GM12878 (cell line): ENCODE results near the gene YAP1.

ENCODE experiments used
- EZH2 ChIP-seq: IDR thresholded peaks from 2 replicates; pipeline ENCODE4 v1.6.1; 2012; ENCODE audit warnings: low read depth, mild to moderate bottlenecking, control low read depth, inconsistent platforms, low read length, borderline replicate concordance; ENCODE audit not compliant: control insufficient read depth
- FOS ChIP-seq: IDR thresholded peaks from 3 replicates; pipeline ENCODE4 v1.6.1; 2011; ENCODE audit warnings: borderline replicate concordance; ENCODE audit not compliant: insufficient read length; ENCODE audit errors: extremely low read depth
- POLR2AphosphoS5 ChIP-seq: IDR thresholded peaks from 2 replicates; pipeline ENCODE4 v1.6.1; 2011; ENCODE audit warnings: mild to moderate bottlenecking, low read length, inconsistent platforms
- SMAD5 ChIP-seq: IDR thresholded peaks from 2 replicates; pipeline ENCODE4 v1.6.1; 2016; ENCODE audit warnings: antibody characterized with exemption, low read depth
- ZNF274 ChIP-seq: IDR thresholded peaks from one replicate; pipeline ENCODE4 v1.8.0; 2011; ENCODE audit not compliant: insufficient read length, insufficient read depth
- TF ChIP-seq, protein P1 (sequence below): IDR thresholded peaks from 2 replicates; pipeline ENCODE4 v1.6.1; 2011; ENCODE audit warnings: low read depth, mild to moderate bottlenecking, low read length, moderate library complexity, borderline replicate concordance; ENCODE audit errors: extremely low read depth
- TF ChIP-seq, protein P2 (sequence below), 3 experiments: IDR thresholded peaks in 2 of 3; conservative IDR thresholded peaks in 1 of 3; 2 replicates each; pipeline ENCODE4 v1.5.1; 2011; ENCODE audit warnings: low read depth in 3 of 3, low read length in 3 of 3, mild to moderate bottlenecking in 3 of 3, control low read depth in 2 of 3, moderate library complexity in 2 of 3, inconsistent platforms in 1 of 3, mixed read lengths in 1 of 3; ENCODE audit not compliant: control insufficient read depth in 2 of 3, insufficient read depth in 1 of 3; ENCODE audit errors: extremely low read depth in 1 of 3
- TF ChIP-seq, protein P3 (sequence below): IDR thresholded peaks from 2 replicates; pipeline ENCODE4 v1.6.1; 2011; ENCODE audit warnings: borderline replicate concordance, low read depth, mild to moderate bottlenecking, moderate library complexity, mixed read lengths, low read length; ENCODE audit not compliant: insufficient read depth; ENCODE audit errors: extremely low read length

DNA sequence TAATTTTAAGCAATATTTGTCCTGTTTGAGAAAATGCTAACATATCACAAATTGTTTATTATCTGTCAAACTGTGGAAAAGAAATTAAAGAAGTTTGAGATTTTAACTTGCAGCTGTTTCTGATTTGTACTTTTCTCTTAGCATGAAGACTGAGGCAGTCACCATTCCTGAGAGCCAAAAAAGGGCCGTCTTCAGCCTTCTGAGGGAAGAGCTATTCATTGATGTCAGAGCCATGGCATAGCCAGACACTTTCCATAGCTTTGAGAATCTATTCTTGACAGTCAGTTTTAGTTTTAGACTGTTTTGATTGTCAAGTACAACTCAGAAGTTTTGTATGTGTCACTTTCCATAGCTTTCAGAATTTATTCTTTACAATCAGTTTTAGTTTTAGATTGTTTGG is 32.1 kb downstream of the YAP1 start:
- TF ChIP-seq SMAD5, result no peak
- no peak for TF ChIP-seq ZNF274
- TF ChIP-seq, protein P1, sequence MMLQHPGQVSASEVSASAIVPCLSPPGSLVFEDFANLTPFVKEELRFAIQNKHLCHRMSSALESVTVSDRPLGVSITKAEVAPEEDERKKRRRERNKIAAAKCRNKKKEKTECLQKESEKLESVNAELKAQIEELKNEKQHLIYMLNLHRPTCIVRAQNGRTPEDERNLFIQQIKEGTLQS, result no peak
- TF ChIP-seq, protein P2, sequence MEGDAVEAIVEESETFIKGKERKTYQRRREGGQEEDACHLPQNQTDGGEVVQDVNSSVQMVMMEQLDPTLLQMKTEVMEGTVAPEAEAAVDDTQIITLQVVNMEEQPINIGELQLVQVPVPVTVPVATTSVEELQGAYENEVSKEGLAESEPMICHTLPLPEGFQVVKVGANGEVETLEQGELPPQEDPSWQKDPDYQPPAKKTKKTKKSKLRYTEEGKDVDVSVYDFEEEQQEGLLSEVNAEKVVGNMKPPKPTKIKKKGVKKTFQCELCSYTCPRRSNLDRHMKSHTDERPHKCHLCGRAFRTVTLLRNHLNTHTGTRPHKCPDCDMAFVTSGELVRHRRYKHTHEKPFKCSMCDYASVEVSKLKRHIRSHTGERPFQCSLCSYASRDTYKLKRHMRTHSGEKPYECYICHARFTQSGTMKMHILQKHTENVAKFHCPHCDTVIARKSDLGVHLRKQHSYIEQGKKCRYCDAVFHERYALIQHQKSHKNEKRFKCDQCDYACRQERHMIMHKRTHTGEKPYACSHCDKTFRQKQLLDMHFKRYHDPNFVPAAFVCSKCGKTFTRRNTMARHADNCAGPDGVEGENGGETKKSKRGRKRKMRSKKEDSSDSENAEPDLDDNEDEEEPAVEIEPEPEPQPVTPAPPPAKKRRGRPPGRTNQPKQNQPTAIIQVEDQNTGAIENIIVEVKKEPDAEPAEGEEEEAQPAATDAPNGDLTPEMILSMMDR (IDR thresholded peaks at IDR 0.05 in 2 of 3, conservative IDR thresholded peaks at IDR 0.05 in 1 of 3; ENCODE audit: control insufficient read depth in 2 of 3, extremely low read depth in 1 of 3, insufficient read depth in 1 of 3, low read depth in 3 of 3, low read length in 3 of 3), result no peak
- no peak for TF ChIP-seq POLR2AphosphoS5
- TF ChIP-seq EZH2, result no peak
- TF ChIP-seq, protein P3, sequence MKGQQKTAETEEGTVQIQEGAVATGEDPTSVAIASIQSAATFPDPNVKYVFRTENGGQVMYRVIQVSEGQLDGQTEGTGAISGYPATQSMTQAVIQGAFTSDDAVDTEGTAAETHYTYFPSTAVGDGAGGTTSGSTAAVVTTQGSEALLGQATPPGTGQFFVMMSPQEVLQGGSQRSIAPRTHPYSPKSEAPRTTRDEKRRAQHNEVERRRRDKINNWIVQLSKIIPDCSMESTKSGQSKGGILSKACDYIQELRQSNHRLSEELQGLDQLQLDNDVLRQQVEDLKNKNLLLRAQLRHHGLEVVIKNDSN, result no peak
- no peak for TF ChIP-seq FOS
